Measurements from ENCODE around the gene DYNC2H1.

DYNC2H1 gene

DNA sequence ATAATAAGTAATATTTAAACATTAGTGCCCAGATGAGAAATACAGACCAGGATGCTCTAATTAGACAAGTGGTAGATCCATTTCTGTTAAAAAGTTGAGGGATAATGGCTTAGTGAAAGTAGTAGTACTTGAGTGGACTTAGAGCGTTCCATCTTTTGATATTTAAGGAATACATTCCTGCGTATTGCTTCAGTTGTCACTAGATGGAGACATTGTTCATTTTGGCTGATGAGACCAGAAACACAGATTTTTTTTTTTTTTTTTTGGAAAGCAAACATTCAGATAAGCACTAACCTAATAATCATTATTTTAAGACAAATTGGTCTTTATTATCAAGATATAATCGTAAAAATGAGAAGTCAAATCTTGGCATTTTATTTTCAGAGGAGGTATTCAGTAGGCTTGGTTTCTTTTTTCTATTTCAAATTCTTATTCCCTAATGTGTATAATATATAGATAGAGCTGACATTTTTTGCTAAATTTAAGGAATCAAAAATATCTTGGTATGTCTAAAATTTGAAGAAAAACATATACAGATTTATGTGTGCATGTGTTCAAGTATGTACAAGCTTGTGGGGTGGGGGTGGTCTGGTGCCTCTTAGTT lies 92.9 kb downstream of the DYNC2H1 start:
- Histone ChIP-seq H3K36me3 (no peaks in the 10 kb centered on the region), H3K27ac (no peak overlapping the region), H3K4me3 (no peak overlapping the region), H4K20me1 (no peaks in the 10 kb centered on the region), H3K4me2 (no peak overlapping the region), H3K4me1 (no peaks in the 10 kb centered on the region), H3K9me3 (no peaks in the 10 kb centered on the region), H3K27me3 (no peaks in the 10 kb centered on the region), H3K9ac (no peak overlapping the region)
- TF ChIP-seq Cebpa-rat (IDR thresholded peaks at IDR 0.05) = no peak

GRCh38 chr11:103210543-103210942 lies 101.3 kb downstream of the DYNC2H1 start:
- no peaks in the 10 kb centered on the region for H3K4me1 ChIP-seq
- TF ChIP-seq Cebpa-rat (IDR thresholded peaks at IDR 0.05) = no peak

GRCh38 chr11:103215812-103216211 lies 106.6 kb downstream of the DYNC2H1 start:
- Histone ChIP-seq H3K4me1 (no peaks in the 10 kb centered on the region), H3K27ac (no peak overlapping the region), H3K9ac (no peak overlapping the region), H3K9me3 (no peaks in the 10 kb centered on the region), H4K20me1 (no peaks in the 10 kb centered on the region), H3K4me2 (no peak overlapping the region), H3K4me3 (no peak overlapping the region), H3K27me3 (no peaks in the 10 kb centered on the region), H3K36me3 (no peaks in the 10 kb centered on the region)
- TF ChIP-seq Cebpa-rat (IDR thresholded peaks at IDR 0.05) = no peak

More at GRCh38 chr11:103210543-103210942, 101.3 kb downstream of the DYNC2H1 start:
- Histone ChIP-seq H3K9ac (no peak overlapping the region), H3K27ac (no peak overlapping the region), H3K4me2 (no peak overlapping the region), H3K9me3 (no peaks in the 10 kb centered on the region), H3K36me3 (no peaks in the 10 kb centered on the region), H3K4me3 (no peak overlapping the region), H3K27me3 (no peaks in the 10 kb centered on the region), H4K20me1 (no peaks in the 10 kb centered on the region)

GRCh38 chr11:103220133-103220532 lies 110.9 kb downstream of the DYNC2H1 start:
- Histone ChIP-seq H3K36me3 (no peaks in the 10 kb centered on the region), H3K4me3 (no peak overlapping the region), H3K27me3 (no peaks in the 10 kb centered on the region), H3K9ac (no peak overlapping the region), H4K20me1 (no peaks in the 10 kb centered on the region), H3K4me2 (no peak overlapping the region), H3K4me1 (no peaks in the 10 kb centered on the region), H3K9me3 (no peaks in the 10 kb centered on the region), H3K27ac (no peak overlapping the region)
- no peak for TF ChIP-seq Cebpa-rat (IDR thresholded peaks at IDR 0.05)

GRCh38 chr11:103222806-103223205 lies 113.6 kb downstream of the DYNC2H1 start:
- Histone ChIP-seq H3K27ac (no peak overlapping the region), H3K9ac (no peak overlapping the region), H3K36me3 (no peaks in the 10 kb centered on the region), H3K4me1 (no peaks in the 10 kb centered on the region), H3K4me3 (no peak overlapping the region), H4K20me1 (no peaks in the 10 kb centered on the region), H3K9me3 (no peaks in the 10 kb centered on the region), H3K27me3 (no peaks in the 10 kb centered on the region), H3K4me2 (no peak overlapping the region)
- TF ChIP-seq Cebpa-rat (IDR thresholded peaks at IDR 0.05) = no peak

DNA sequence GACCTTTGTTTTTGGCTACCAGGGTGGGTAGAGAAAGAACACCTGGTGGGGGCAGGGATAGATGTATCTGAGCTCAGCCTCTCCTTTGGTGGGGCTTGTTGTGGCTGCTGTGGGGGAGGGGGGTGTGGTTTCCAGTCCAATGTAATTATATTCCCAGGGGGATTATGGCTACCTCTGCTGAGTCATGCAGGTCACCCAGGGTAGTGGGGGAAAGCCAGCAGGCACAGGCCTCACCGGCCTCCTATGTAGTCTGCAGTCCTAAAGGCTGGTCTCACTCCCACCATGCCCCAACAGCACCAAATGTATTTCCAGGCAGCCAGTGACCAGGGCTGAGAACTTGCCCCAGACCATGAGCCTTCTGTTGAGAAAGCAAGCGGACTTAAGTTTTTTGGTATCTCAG lies 119.6 kb downstream of the DYNC2H1 start:
- Histone ChIP-seq H3K9ac (no peak overlapping the region), H3K4me2 (0 out of 2 replicates have a peak overlapping the region, but pooled peaks have one; percentile 12), H3K9me3 (no peaks in the 10 kb centered on the region), H3K27ac (no peak overlapping the region), H3K4me1 (no peaks in the 10 kb centered on the region), H3K4me3 (no peak overlapping the region), H3K36me3 (no peaks in the 10 kb centered on the region), H4K20me1 (no peaks in the 10 kb centered on the region), H3K27me3 (no peaks in the 10 kb centered on the region)
- TF ChIP-seq Cebpa-rat (IDR thresholded peaks at IDR 0.05) = no peak

GRCh38 chr11:103234974-103235373 lies 125.7 kb downstream of the DYNC2H1 start:
- H3K27ac ChIP-seq = no peak overlapping the region
- TF ChIP-seq Cebpa-rat (IDR thresholded peaks at IDR 0.05) = no peak
- H4K20me1 ChIP-seq = no peaks in the 10 kb centered on the region
- H3K4me1 ChIP-seq = no peaks in the 10 kb centered on the region
- no peaks in the 10 kb centered on the region for H3K9me3 ChIP-seq
- H3K36me3 ChIP-seq = no peaks in the 10 kb centered on the region
- no peak overlapping the region for H3K4me2 ChIP-seq
- no peak overlapping the region for H3K9ac ChIP-seq
- H3K27me3 ChIP-seq = no peaks in the 10 kb centered on the region
- H3K4me3 ChIP-seq = no peak overlapping the region

DNA sequence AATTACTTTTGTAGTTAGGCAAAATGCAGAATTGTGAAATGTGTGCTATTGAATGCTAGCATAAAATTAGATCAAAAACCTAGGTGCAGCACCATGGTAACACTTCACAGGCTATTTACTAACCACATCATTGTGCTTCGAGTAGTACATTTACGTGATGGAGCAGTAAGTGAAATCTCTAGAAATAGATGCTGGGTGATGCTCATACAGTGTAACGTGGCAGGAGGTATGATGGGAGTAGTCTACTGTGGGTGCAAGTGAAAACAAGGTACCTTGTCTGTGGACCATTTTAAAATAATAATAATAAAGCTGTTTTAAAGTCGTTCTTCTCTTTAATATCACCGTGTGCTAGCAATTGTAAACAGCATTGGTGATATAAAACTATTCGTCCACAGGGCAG lies 132.3 kb downstream of the DYNC2H1 start:
- Histone ChIP-seq H3K36me3 (no peaks in the 10 kb centered on the region), H3K9me3 (no peaks in the 10 kb centered on the region), H3K27ac (no peak overlapping the region), H3K9ac (no peak overlapping the region), H3K4me2 (no peak overlapping the region), H4K20me1 (no peaks in the 10 kb centered on the region), H3K4me1 (no peaks in the 10 kb centered on the region), H3K4me3 (no peak overlapping the region), H3K27me3 (no peaks in the 10 kb centered on the region)
- TF ChIP-seq Cebpa-rat (IDR thresholded peaks at IDR 0.05) = no peak

GRCh38 chr11:103254123-103254522 lies 144.9 kb downstream of the DYNC2H1 start:
- no peaks in the 10 kb centered on the region for H3K36me3 ChIP-seq
- no peak overlapping the region for H3K4me2 ChIP-seq
- no peak for TF ChIP-seq Cebpa-rat (IDR thresholded peaks at IDR 0.05)
- no peaks in the 10 kb centered on the region for H3K27me3 ChIP-seq
- no peaks in the 10 kb centered on the region for H3K4me1 ChIP-seq
- H3K9me3 ChIP-seq = no peaks in the 10 kb centered on the region
- H3K27ac ChIP-seq = no peak overlapping the region
- H3K4me3 ChIP-seq = no peak overlapping the region
- H4K20me1 ChIP-seq = no peaks in the 10 kb centered on the region
- H3K9ac ChIP-seq = no peak overlapping the region

- no peak for TF ChIP-seq Cebpa-rat (IDR thresholded peaks at IDR 0.05)
Observed at GRCh38 chr11:103257360-103257759, 148.1 kb downstream of the DYNC2H1 start.

More at GRCh38 chr11:103257360-103257759, 148.1 kb downstream of the DYNC2H1 start:
- Histone ChIP-seq H3K4me2 (no peak overlapping the region), H3K4me1 (no peaks in the 10 kb centered on the region), H3K9me3 (no peaks in the 10 kb centered on the region), H3K4me3 (no peak overlapping the region), H3K9ac (no peak overlapping the region), H3K36me3 (no peaks in the 10 kb centered on the region), H3K27me3 (no peaks in the 10 kb centered on the region), H3K27ac (no peak overlapping the region), H4K20me1 (no peaks in the 10 kb centered on the region)
